Measurements from ENCODE around the gene EHD3.

EHD3 gene

GRCh38 chr2:31240381-31241365 is 6.7 kb downstream of the EHD3 start:
- CTCF ChIA-PET, result interaction anchor here (0.6 to 1.3 kb wide), 4 partner anchors 14 to 97 kb away, joined by 3 to 5 read pairs (median 3); no protein-coding TSS in a partner anchor
- H3K4me3 ChIP-seq (ENCODE audit: low read depth, low read length), result no peak overlapping the region
- DNase-seq (ENCODE audit: low read depth, low spot score), result no peak
- POLR2A ChIA-PET, result no interaction called here
- no peak for TF ChIP-seq CTCF (IDR thresholded peaks at IDR 0.05; ENCODE audit: insufficient read depth, low read length, missing control alignments)

- ChIA-PET CTCF (interaction anchor here (0.8 to 1.0 kb wide), 2 partner anchors 11 to 22 kb away, joined by 3 read pairs; no protein-coding TSS in a partner anchor), POLR2A (no interaction called here)
- H3K4me3 ChIP-seq (ENCODE audit: low read depth, low read length), result no peak overlapping the region
- no peak for DNase-seq (ENCODE audit: low read depth, low spot score)
- no peak for TF ChIP-seq CTCF (IDR thresholded peaks at IDR 0.05; ENCODE audit: insufficient read depth, low read length, missing control alignments)
These were observed 7.8 kb downstream of the EHD3 start for GRCh38 chr2:31241625-31242270.

GRCh38 chr2:31243053-31243452 is 9.1 kb downstream of the EHD3 start:
- TF ChIP-seq CTCF (IDR thresholded peaks at IDR 0.05; ENCODE audit: insufficient read depth, low read length, missing control alignments), result no peak
- ChIA-PET POLR2A (no interaction called here), CTCF (no interaction called here)
- DNase-seq (ENCODE audit: low read depth, low spot score), result no peak
- H3K4me3 ChIP-seq (ENCODE audit: low read depth, low read length), result no peak overlapping the region

GRCh38 chr2:31244101-31244500 is 10.1 kb downstream of the EHD3 start:
- DNase-seq (ENCODE audit: low read depth, low spot score), result no peak
- no peak overlapping the region for H3K4me3 ChIP-seq (ENCODE audit: low read depth, low read length)
- no peak for TF ChIP-seq CTCF (IDR thresholded peaks at IDR 0.05; ENCODE audit: insufficient read depth, low read length, missing control alignments)
- ChIA-PET CTCF (no interaction called here), POLR2A (no interaction called here)

- CTCF ChIA-PET, result interaction anchor here (1.0 kb wide), 1 partner anchor 28 kb away, joined by 3 read pairs; no protein-coding TSS in a partner anchor
- TF ChIP-seq CTCF (IDR thresholded peaks at IDR 0.05; ENCODE audit: insufficient read depth, low read length, missing control alignments), result no peak
- DNase-seq (ENCODE audit: low read depth, low spot score), result no peak
- POLR2A ChIA-PET, result no interaction called here
- H3K4me3 ChIP-seq (ENCODE audit: low read depth, low read length), result no peak overlapping the region
These were observed 12.4 kb downstream of the EHD3 start for GRCh38 chr2:31246184-31246852.

- no peak for DNase-seq (ENCODE audit: low read depth, low spot score)
- POLR2A ChIA-PET, result no interaction called here
- no peak for TF ChIP-seq CTCF (IDR thresholded peaks at IDR 0.05; ENCODE audit: insufficient read depth, low read length, missing control alignments)
- no peak overlapping the region for H3K4me3 ChIP-seq (ENCODE audit: low read depth, low read length)
- CTCF ChIA-PET, result no interaction called here
These were observed 13.8 kb downstream of the EHD3 start for GRCh38 chr2:31247711-31248110.
